Ovary (tissue), 3 donors: ENCODE results near the gene PIGX.

Experiments
- CTCF ChIP-seq, 3 donors: fragments of 450-650 bp in 2 of 3; fragments of 200-600 bp in 1 of 3; IDR thresholded peaks; one replicate each; pipeline versions ENCODE4 v1.5.1 to v1.8.0; 2016 to 2022; ENCODE audit warnings: antibody characterized with exemption in 3 of 3, mild to moderate bottlenecking in 1 of 3
- POLR2A ChIP-seq: fragments of 450-650 bp; IDR thresholded peaks from one replicate; pipeline ENCODE4 v1.6.1; 2017; ENCODE audit warnings: antibody characterized with exemption, mild to moderate bottlenecking, moderate library complexity
- donor health status: DM: no; HTN: no; CAD: no.

- TF ChIP-seq CTCF (IDR thresholded peaks at IDR 0.05) (no peak), POLR2A (no peak)
Measured at GRCh38 chr3:196778755-196779154, 66.6 kb downstream of the PIGX start.
